IPS-18c (cell line): ENCODE measurements around the gene CTSL.
A peak's percentile ranks its signal among the peaks of the same experiment; 100 is the strongest.

Source experiments
- H3K4me3 ChIP-seq: 2 replicates; pipeline ENCODE4 v1.7.0; 2013; ENCODE audit warnings: low read depth, mild to moderate bottlenecking, low read length, moderate library complexity; ENCODE audit not compliant: insufficient read depth
- H3K9me3 ChIP-seq: one replicate; pipeline ENCODE4 v1.6.1; 2013; ENCODE audit warnings: mild to moderate bottlenecking, low read length, moderate library complexity; ENCODE audit not compliant: control insufficient read depth, insufficient read depth

Gene CTSL

GRCh38 chr9:87770616-87771315 lies 44.8 kb downstream of the CTSL start:
- H3K9me3 ChIP-seq, result no peaks in the 10 kb centered on the region
- peak overlapping the region; percentile 3; the same call in 1 of the 2 replicates for H3K4me3 ChIP-seq

- peaks cover 2% of the 10 kb centered on the region for H3K9me3 ChIP-seq
- H3K4me3 ChIP-seq, result peak overlapping the region; percentile 3; the same call in 1 of the 2 replicates
These were observed 45.5 kb downstream of the CTSL start for GRCh38 chr9:87771316-87772006.

GRCh38 chr9:87776481-87777379 lies 50.8 kb downstream of the CTSL start:
- Histone ChIP-seq H3K4me3 (no peak overlapping the region), H3K9me3 (peaks cover 5% of the 10 kb centered on the region)

DNA sequence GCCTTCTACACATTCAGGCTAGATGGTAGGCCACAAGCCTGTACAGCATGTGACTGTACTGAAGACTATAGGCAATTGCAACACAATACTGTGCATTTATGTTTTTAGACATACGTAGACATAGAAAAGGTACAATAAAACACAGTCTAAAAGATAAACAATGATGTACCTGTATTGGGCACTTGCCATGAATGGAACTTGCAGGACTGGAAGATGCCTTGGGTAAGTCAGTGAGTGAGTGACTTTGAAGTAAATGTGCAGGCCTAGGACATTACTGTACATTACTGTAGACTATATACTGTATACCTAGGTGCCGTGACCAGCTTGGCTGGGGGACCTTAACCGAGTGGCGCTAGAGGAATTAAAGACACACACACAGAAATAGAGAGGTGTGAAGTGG lies 53.1 kb downstream of the CTSL start:
- Histone ChIP-seq H3K4me3 (no peak overlapping the region), H3K9me3 (peaks cover 5% of the 10 kb centered on the region)
